GM18505 (cell line): ENCODE measurements around the gene PSMD8.

Source experiments
- ATAC-seq: cut with Tn5 transposase; IDR thresholded peaks from one replicate; pipeline ENCODE4 v1.9.1; 2021; ENCODE audit not compliant: unreplicated experiment
- POLR2A ChIP-seq: IDR thresholded peaks from 4 replicates; pipeline ENCODE4 v1.6.1; 2011; ENCODE audit warnings: borderline replicate concordance; ENCODE audit not compliant: insufficient read depth, insufficient read length; ENCODE audit errors: extremely low read depth

PSMD8 gene

GRCh38 chr19:38386971-38387549 lies 12.7 kb downstream of the PSMD8 start:
- no peak for ATAC-seq
- TF ChIP-seq POLR2A = no peak

GRCh38 chr19:38387550-38388348 lies 13.4 kb downstream of the PSMD8 start, which contains the start of gene GGN:
Gene GGN (minus strand): TSS chr19:38388034. CDS start chr19:38387261, 773 bp downstream.
- TF ChIP-seq POLR2A = no peak

GRCh38 chr19:38388349-38389100 lies 14.2 kb downstream of the PSMD8 start, which contains the start of gene SPRED3:
Gene SPRED3 (plus strand): TSS chr19:38388697. CDS start chr19:38390303, 1,606 bp downstream.
- no peak for TF ChIP-seq POLR2A
- ATAC-seq = no peak

More at GRCh38 chr19:38387550-38388348, 13.4 kb downstream of the PSMD8 start, which contains the start of gene GGN:
- peak; percentile 47 for ATAC-seq

DNA sequence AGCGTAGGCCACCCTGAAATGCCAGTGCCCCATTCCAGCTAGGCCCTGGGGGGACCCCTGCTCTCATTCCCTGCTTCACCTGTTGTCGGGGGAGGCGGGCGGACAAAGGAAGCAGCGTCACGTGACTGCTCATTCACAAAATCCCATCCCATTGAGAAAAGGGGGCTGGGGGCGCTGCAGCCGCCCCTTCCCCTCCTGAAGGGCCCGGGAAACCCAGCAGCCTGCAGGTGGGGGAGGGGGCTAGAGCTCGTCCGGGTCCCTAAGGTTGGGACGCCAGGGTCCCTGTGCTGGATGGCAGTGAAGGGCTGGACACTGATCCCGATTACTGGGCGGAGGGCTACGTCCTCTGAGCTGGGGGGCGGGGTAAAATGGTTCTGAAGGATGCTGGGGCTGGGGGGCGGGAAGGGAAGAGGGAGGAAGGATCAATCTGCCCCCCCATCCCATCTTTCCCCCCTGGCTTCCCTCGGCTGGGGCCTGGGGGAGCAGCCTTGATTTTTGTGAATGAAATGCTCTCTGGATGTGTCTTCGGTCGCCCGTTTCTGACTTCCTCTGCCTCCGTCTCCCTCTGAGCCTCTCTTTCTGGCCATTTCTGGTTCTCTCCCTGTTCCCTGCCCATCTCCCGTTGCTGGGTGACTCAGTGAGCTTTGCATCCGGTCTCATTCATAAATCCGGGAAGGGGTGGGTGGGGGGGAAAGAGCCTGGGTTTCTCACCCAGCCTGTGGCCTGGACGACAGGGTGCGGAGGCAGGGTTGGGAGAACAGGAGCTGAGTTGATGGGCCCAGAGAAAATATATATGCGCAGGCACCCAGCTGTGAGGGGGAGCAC lies 14.9 kb downstream of the PSMD8 start:
- ATAC-seq = no peak
- no peak for TF ChIP-seq POLR2A

DNA sequence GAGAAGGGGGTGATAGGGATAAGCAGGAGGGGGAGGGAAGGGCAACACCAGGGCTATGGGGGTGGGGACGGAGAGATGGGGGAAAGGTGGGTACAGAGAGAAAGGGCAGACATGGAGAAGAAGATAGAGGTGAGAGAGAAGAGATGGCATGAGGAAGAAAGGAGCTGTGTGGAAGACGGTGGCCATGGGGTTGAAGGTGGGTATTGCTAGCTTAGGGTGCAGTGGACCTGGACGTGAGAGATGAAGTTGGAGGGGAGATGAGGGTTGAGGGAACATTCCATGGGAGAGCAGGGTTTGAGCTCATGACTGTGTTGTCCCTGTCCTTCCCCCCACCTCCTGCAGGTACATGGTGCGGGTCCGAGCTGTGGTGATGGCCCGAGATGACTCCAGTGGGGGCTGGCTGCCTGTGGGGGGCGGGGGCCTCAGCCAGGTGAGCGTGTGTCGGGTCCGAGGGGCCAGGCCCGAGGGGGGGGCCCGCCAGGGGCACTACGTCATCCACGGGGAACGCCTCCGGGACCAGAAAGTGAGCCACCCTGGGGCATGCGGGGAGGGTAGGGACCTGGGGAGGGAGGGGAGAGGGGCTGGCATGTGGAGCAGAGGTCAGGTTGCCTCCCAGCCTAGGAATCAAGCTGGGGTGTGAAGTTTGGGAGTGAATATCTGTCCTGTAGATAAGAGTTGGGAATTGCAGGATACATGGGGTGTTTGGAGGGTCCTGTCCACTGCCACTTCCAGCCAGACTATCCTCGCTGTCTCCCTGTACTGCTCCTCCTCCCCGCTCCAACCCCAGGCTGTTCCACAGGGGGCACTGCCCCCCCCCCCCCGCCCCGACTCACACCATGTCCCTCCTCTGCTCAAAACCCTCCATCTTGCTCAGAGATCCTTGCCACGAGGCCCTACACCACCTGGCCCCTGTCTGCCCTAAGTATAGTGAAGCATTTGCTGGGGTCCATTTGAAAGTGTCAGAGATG lies 15.9 kb downstream of the PSMD8 start:
- no peak for ATAC-seq
- no peak for TF ChIP-seq POLR2A

DNA sequence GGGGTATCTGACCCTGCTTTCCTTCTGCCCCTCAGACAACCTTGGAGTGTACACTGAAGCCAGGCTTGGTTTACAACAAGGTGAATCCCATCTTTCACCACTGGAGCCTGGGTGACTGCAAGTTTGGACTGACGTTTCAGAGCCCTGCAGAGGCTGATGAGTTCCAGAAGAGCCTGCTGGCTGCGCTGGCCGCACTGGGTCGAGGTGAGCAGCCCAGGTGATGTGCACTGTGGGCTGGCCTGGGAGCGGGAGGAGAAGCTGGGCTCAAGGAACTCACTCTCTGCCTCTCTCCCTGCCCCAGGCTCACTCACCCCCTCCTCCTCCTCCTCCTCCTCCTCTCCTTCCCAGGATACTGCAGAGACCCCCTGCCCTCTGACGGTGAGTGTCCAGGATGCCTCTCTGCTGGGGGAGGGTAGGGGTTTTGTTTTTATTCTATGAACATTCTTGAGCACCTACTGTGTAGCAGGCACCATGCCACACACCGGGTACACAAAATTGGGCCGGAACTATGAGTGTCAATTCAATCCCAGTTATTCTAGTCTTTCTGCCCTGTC lies 17.6 kb downstream of the PSMD8 start:
- no peak for ATAC-seq
- no peak for TF ChIP-seq POLR2A

DNA sequence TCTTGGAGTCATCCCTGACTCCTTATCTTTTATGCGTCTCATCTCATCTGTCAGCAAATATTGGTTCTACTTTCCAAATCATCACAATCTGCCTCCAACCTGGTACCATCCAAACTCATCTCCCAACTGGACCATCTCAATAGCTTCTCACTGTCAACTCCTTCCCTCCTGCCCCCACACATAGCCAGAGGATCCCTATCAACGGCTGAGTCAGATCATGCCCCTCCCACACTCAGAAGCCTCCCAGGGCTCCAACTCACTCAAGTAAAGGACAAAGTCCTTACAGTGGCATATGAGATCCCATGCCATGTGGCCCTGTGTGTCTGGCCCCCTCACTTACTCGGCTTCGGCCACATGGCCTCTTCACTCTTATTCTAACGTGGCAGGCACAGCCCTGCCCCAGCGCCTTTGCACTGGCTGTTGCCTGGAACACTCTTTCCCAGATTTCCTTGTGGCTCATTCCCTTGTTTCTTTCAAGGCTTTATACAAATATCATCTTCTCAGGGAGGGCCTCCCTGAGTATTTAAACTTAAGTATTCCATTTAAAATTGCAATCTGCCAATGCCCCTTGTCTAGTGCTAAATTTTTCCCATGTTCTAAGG lies 18.4 kb downstream of the PSMD8 start:
- no peak for ATAC-seq
- TF ChIP-seq POLR2A = no peak

- ATAC-seq = no peak
- no peak for TF ChIP-seq POLR2A
These were observed 20.1 kb downstream of the PSMD8 start for GRCh38 chr19:38394488-38394887.

DNA sequence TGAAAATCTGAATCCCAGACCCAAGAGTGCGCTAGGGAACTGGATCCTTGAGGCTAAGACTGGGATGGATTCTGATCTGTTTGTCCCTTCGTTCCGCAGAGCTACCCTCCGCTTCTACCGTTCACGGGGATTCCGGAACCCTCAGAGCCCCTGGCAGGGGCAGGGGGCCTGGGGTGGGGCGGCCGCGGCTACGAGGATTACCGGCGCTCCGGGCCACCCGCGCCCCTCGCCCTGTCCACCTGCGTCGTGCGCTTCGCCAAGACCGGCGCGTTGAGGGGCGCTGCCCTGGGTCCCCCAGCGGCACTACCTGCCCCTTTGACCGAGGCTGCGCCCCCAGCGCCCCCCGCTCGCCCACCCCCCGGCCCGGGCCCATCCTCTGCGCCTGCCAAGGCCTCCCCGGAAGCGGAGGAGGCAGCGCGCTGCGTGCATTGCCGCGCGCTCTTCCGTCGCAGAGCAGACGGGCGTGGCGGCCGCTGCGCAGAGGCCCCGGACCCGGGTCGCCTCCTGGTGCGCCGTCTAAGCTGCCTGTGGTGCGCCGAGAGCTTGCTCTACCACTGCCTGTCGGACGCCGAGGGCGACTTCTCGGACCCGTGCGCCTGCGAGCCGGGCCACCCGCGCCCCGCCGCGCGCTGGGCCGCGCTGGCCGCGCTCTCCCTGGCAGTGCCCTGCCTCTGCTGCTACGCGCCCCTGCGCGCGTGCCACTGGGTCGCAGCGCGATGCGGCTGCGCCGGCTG lies 21.2 kb downstream of the PSMD8 start:
- no peak for ATAC-seq
- TF ChIP-seq POLR2A = no peak

- ATAC-seq = no peak
These were observed 24.7 kb downstream of the PSMD8 start for GRCh38 chr19:38399081-38399480.

More at GRCh38 chr19:38399081-38399480, 24.7 kb downstream of the PSMD8 start:
- no peak for TF ChIP-seq POLR2A
